Measurements from ENCODE around the gene NEK7.

- TF ChIP-seq, protein P1, sequence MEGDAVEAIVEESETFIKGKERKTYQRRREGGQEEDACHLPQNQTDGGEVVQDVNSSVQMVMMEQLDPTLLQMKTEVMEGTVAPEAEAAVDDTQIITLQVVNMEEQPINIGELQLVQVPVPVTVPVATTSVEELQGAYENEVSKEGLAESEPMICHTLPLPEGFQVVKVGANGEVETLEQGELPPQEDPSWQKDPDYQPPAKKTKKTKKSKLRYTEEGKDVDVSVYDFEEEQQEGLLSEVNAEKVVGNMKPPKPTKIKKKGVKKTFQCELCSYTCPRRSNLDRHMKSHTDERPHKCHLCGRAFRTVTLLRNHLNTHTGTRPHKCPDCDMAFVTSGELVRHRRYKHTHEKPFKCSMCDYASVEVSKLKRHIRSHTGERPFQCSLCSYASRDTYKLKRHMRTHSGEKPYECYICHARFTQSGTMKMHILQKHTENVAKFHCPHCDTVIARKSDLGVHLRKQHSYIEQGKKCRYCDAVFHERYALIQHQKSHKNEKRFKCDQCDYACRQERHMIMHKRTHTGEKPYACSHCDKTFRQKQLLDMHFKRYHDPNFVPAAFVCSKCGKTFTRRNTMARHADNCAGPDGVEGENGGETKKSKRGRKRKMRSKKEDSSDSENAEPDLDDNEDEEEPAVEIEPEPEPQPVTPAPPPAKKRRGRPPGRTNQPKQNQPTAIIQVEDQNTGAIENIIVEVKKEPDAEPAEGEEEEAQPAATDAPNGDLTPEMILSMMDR (IDR thresholded peaks at IDR 0.05): no peak
- TF ChIP-seq EZH2 (IDR thresholded peaks at IDR 0.05; ENCODE audit: borderline replicate concordance, insufficient read depth, low read depth, low read length, poor library complexity, severe bottlenecking): no peak
Observed at GRCh38 chr1:198113342-198113750, 43.5 kb upstream of the NEK7 start.

Measured in B cell (primary cell).